NCI-H524 treated with DMSO at 0.1 percent for 48 hours (cell line): ENCODE results near the gene CA4.
"Not testable (repeated sequence)": the region's sequence is repeated elsewhere in the genome, so short reads cannot be mapped to it uniquely, and the experiment has no call there.

Source experiments
- DNase-seq: peaks from one replicate; lab custom pipeline; 2025; lab: John Stamatoyannopoulos, UW

Gene CA4

DNA sequence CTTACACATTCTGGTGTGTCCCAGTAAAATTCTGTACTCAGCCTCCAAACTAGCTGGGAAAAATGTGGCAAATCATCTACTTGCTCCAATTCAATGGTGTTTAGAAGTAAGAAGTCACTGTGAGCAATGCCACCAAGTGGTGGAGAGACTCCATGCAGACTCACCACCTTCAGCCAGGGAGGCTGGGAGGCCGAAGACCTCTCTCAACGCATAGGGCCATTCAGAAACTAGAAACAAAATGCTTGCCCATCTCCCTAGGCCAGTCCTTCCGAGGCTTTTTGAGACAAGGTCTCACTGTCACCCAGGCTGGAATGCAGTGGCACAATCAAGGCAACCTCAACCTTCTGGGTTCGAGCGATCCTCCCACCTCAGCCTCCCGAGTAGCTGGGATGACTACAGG, 25.0 kb downstream of the CA4 start:
- DNase-seq: not testable (repeated sequence)

DNA sequence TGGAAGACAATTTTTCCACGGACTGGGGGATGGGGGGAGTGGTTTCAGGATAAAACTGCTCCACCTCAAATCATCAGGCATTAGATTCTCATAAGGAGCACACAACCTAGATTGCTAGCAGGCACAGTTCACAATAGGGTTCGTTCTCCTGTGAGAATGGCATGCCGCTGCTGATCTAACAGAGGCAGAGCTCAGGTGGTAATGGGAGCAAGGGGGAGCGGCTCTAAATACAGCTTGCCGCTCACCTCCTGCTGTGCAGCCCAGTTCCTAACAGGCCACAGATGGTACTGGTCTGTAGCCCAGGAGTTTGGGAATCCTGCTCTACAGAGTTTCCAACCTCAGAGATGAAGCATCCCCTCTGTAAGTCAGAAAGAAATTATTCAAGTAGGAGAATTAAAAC, 27.0 kb downstream of the CA4 start:
- DNase-seq: not testable (repeated sequence)

DNA sequence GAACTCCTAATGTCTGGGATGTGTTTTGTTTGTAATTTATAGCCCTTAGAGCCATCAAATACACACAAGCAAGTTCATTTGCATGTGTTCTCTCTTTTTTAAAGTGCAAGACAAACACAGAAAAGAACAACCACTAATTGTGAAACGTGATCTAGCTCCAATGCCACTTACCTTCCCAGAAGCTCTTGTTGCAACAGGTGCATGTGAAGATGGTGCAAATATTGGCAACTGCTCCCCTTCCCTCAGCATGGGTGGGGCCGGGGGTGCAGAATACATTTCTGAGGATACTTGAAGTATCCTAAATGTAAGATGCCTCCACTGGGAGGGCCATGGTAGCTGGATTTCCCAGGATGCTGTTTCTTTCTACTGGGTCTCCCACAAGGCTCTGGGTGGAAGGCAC, 28.4 kb downstream of the CA4 start:
- not testable (repeated sequence) for DNase-seq

DNA sequence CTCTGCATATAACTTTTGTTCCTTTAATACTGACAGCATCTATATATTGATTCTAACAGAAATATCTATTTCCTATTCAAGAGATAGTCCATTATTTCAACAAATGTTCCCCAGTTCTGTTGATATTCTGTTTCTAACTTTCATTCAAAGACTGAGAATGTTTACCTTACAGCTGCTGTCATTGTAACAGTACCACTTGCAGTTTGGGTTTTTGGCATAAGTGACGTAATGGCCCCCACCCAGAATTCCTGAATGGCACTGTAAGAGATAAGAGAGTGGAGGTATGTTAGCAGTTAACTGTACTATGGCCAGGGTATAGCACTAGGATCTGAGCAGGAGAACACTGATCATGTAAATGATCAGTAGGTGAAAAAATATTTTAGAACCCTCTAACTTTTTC, 30.6 kb downstream of the CA4 start:
- DNase-seq: not testable (repeated sequence)

DNA sequence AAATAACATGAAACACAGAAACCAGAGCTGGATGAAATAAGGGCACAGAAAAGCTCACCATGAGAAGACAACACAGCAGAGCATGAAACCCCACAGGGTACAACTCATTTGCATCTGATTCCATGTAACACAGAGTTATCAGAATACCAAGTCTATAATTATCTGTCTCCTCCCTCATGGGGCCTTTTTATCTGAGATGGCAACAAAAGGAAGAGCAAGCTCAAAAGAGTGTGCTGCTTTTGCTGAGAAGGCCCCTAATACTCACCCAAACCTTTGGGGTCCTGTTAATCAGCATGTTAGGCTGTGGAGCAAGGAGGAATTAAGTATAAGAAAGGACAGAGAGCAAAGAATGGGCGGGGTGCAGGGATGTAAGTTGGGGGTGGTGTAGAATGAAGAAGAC, 36.6 kb downstream of the CA4 start:
- not testable (repeated sequence) for DNase-seq

DNA sequence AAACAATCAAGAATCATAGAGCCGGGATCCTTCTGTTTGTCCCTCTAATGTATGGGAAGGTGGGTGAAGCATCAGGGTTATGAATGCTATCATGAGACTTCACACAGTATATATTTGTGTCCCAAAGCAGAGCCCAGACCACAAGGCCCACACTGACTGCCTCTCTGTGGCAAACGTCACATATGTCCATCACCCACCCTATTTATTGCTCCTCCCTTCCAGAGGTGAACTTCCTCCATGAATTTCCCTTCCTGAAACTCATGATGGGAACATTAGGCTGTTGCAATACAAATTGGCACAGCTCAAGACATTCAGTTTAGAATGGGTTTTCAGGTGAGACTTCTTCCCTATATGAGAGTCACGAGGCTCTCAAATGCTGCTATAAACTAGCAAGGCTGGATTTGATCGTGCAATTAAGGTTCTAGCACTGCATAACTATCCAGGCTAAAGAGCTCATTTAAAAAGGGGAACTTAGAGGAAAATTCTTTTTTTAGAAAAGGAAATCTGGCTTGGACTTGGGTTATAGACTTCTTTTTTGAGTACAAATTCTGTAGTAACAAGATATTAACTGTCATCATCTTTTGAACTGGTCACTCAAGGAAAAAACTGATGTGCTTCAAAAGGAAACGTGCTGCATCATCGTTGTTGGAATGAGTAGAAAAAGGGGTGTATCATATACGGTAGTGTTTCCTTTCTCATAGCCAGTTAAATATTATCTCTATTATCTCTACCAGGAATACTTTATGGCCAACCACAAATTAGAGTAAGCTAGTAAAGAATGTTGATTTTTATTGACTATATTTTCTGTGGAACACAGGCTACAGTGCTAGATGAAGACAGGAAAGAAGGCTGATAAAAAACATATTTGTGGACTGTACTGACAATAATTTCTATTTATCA, 37.3 kb downstream of the CA4 start:
- DNase-seq: not testable (repeated sequence)

DNA sequence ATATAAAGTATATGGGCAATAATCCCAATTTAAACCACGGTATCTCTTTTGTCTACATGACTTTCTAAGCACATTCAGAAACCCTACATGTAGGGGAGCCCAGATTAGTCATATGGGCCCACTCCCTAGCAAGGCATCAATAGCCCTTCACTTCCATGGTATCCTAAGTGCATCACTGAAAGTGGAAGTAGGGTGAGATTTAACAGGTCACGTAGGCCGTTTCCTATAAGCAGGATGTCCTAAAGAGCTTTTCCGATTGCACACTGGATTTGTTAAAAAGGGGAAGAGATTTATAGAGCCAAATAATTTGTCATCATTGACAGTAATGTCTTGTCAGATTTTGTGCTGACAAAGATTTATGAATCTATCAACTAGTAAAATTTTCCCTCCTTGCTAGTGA, 39.0 kb downstream of the CA4 start:
- DNase-seq: no peak

DNA sequence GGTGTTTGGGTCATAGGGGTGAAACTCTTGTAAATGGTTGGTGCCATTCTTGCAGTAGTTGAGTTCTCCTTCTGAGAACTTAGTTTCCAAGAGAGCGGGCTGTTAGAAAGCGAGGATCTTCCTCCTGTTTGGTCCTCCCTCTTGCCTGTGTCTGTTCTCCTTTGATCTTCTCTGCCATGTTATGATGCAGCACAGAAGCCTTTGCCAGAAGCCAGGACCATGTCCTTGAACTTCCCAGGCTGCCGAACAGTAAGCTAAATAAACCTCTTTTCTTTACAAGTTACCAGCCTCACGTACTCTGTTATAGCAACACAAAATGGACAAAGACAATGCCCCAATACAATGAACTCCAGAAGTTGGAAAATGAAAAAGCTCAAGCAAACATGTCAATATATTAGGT, 40.3 kb downstream of the CA4 start:
- not testable (repeated sequence) for DNase-seq

DNA sequence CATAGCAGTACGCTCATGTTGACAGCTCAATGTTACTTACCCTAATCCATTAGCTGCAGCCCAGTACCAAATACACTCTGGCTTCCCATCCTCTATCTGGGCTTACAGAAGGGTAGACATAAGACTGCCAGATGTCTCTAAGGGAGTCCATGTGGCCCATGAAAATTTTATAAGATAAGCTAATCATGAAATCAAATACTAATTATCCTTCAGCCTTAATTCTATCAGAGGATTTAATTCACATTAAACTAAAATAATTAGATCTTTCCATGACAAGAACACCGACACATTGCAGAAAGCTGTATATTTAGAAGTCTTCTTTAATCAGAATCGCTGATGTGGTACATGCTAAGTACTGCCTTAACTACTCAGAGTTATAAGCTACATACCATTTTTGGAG, 43.3 kb downstream of the CA4 start:
- DNase-seq: peak; percentile 53

DNA sequence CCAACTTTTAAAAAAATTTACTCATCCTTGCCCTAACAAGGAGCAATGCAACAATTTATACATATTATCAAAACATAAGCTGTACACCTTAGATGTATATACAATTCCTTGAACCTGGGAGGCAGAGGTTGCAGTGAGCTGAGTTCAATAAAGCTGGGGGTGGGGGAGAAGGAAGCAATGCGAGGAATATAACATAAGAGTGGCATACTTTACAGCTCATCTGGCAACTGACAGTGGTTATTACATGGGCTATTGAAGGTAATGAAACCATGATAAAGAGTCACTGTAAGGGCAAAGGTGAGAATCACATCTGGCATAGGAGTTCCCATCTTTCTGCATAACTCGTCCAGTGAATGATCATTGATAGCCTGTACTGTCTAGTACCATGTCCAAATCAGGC, 43.7 kb downstream of the CA4 start:
- no peak for DNase-seq

DNA sequence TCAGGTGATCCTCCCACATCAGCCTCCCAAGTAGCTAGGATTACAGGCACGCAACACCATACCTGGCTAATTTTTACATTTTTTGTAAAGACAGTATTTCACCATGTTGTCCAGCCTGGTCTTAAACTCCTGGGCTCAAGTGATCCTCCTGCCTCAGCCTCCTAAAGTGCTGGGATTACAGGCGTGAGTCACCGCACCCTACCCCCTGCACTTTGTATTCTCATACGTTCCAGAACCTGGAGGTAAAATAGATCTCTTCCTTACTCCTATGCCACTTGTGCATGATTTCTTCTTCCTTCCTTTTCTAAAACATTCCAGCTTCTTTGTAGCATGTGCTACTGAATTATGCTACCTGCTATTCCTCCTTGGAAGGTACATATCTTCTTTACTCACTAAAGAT, 44.4 kb downstream of the CA4 start:
- DNase-seq: not testable (repeated sequence)

DNA sequence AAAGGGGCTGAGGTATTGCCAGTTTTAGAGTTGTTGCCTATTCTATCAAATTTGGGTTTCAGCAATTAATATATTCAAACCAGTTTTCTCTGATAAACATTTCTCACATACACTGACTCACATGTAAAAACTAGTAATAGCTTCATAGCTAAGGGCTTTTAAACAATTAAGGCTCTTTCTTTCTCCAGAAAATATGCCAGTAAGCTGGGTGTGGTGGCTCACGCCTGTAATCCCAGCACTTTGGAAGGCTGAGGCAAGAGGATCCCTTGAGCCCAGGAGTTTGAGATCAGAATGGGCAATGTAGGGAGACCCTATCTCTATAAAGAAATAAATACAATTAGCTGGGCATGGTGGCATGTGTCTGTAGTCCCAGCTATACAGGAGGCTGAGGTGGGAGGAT, 48.9 kb downstream of the CA4 start:
- not testable (repeated sequence) for DNase-seq

DNA sequence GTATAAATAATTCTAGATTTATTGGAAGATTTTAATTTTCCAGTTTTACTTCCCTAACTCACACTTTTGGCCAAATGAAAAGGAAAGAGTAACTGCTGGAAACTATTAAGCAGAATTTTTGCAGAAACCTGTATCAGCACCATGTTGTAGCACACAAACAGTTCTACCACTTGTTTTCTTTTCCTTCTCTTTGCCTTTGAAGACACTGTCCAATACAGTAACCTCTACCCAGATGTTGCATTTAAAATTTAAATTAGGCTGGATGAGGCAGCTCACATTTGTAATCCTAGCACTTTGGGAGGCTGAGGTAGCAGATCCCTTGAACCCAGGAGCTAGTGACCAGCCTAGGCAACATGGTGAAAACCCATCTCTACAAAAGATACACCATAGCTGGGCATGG, 56.0 kb downstream of the CA4 start:
- not testable (repeated sequence) for DNase-seq

DNA sequence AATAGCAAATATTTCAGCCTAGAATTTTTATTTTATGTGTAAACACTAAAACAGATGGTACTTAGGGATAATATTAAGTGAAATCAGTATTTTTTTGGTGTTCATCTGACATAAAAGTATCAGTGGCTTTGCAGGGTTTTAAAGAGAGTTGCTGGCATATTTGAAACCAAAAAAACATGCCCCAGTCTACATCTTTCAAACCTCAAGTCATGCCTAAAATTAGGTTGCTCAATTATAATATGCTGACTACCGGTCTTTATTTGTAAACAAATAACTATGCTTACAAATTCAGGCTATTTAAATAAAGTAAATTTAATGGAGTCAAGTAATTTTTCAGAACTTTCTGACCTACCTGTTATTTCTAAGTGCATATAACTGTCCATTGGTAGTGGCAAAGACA, 58.5 kb downstream of the CA4 start:
- not testable (repeated sequence) for DNase-seq
